ENCODE results near the gene ZNF165.
A peak's percentile ranks its signal among the peaks of the same experiment; 100 is the strongest.
"Not testable (repeated sequence)": the region's sequence is repeated elsewhere in the genome, so short reads cannot be mapped to it uniquely, and the experiment has no call there.

The ZNF165 gene

DNA sequence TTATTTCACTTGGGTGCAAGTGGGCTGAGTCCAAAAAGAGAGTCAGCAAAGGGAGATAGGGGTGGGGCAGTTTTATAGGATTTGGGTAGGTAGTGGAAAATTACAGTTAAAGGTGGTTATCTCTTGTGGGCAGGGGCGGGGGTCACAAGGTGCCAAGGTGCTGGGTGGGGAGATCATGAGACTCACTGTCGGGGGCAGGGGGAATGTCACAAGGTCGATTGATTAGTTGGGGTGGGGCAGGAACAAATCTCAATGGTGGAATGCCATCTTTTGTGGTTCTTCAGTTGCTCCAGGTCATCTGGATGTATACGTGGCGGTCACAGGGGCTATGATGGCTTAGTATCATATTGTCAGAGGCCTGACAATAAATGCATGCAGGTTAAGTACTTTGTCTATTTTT, 41.9 kb downstream of the ZNF165 start:
- DNase-seq (ENCODE audit: low read depth): not testable (repeated sequence)

DNA sequence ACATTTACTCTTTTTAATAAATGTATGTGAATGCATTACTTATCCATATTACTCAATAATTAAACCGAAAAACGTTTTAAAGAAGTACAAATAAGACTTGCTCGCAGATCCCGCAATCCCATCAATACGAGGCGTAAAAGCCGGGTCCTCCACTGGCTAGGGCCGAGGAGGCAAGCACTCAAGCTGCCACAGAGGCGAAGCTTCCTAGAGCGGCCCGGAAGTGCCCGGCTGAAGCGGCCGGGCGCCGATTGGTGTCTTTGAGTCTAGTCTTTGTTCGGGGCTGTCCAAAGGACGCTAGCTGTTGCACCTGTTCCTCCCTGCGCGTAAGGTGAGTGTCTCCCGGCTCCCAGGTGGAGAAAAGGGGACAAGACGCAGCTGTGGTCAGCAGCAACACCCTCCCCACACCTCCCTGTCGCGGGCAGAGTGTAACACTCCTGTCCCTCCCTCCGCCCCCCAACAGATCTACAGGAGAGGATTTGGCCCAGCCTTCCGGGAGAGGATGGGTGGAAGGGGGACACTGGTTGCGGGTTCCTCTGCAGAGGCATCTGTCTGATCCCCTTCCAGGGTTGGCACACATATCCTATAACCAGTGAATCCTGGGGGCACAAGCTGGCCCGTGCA, 44.1 kb downstream of the ZNF165 start, which contains the start of gene ZSCAN16:
TSS of gene ZSCAN16 (plus strand) at position 260 of the 621 bp plus-strand sequence. CDS start 835 bp downstream, outside the sequence.
- peak; percentile 46 for DNase-seq (ENCODE audit: low read depth)

- no peak for DNase-seq (ENCODE audit: low read depth)
These were observed 44.6 kb downstream of the ZNF165 start for GRCh38 chr6:28124971-28125353.

DNA sequence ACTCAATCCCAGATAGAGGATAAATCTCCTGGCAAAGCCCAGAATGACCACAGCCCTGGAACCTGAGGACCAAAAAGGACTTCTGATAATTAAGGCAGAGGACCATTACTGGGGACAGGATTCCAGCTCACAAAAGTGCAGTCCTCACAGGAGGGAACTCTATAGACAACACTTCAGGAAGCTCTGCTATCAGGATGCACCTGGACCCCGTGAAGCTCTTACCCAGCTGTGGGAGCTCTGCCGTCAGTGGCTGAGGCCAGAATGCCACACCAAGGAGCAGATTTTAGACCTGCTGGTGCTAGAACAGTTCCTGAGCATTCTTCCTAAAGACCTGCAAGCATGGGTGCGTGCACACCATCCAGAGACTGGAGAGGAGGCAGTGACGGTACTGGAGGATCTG, 45.0 kb downstream of the ZNF165 start:
- no peak for DNase-seq (ENCODE audit: low read depth)

DNA sequence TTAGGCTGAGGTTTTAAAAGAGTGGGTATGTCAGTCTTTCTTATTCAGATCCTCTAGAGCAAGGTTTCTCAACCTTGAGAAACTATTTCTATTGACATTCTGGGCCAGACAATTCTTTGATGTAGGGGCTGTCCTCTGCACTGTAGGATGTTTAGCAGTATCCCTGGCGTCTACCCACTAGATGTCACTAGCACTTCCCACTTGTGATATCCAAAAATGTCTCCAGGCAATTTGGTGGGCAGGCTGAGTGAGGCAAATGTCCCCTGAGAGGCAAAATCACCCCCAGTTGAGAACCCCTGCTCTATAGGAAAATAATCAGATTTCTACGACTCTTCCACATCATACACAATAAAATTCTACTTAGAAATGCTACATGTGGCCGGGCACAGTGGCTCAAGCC, 53.6 kb downstream of the ZNF165 start:
- no peak for DNase-seq (ENCODE audit: low read depth)

- no peak for DNase-seq (ENCODE audit: low read depth)
These were observed 54.3 kb downstream of the ZNF165 start for GRCh38 chr6:28134716-28135115.

DNA sequence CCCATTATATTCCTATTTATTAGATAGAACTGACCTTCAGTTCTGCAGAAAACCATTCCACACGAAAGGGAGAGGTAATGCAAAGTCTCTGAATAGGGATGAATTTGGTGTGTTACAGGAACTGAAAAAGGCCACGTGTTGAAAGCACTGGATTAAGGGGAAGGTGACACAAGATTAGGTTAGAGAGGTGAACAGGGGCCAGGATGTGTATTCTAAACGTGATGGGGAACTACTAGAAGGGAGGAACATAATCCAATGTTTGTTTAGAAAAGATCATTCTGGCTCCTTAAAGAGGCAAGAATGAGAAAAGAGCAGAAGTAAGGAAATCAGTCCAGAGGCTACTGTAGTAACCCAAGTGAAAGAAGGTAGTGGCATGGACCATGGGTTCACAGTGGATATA, 55.0 kb downstream of the ZNF165 start:
- DNase-seq (ENCODE audit: low read depth): no peak

DNA sequence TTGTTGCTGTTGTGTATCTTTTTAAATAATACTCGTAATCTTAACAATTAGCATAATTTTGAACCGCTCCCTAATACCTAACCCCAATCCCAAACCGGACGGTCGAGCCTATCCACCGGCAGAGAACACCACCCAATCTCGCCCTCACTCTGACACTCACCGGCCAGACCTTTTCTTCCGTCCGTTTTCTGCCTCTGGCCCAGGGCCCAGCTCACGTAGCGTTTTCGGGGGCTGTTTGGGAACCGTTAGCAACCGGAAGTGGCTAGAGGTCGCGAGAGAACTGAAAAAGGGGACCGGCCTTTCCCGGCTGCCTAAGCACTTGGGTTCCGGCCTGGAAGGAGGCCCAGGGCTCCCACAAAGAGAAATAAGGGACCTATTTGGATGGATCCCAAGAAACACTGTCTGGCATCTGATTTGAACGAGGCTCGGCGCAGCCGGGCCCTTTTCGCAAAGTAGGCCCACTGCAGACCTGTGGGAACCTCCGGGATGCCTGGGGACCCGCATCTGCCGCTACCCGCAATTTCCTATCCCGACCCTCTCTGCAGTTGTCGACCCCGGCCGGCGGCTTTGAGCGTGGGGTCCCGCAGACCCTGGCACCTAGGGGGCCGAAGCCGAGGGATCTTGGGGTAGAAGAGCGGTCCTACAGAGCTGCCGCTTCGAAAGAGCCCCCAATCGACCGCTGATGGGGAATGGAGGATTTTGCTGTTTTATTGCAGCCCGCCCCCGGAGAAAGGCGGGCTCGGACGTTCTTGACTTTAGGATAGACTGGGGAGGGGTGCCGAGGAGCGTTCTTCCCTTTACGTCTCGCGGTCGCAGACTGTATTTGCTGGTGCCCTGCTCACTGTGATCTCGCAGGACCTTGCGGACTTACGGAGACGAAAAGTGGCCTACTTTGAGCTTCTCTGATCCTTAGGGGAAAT, 56.5 kb downstream of the ZNF165 start:
- peak; percentile 60 for DNase-seq (ENCODE audit: low read depth)

DNA sequence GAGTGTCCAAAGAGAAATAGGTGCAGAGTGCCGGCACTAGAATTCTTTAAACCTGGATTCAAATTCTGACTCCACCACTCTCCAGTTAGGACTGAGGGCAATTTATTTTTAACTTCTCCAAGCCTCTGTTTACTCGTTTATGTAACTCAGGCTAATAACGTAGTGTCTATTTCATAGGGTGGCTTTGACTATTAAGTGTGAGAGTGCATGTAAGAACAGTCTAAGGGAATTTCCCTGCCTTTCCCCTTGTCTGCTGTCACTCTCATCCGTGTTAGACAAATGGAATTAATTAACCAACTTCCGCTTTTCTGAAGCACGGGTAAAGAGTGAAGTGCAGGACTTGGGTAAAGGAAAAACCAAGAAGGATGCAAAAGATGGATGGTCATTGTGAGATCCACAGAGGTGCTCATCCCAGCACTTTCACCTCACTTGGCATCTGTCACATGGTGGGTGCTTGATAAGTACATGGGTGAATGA, 57.2 kb downstream of the ZNF165 start:
- DNase-seq (ENCODE audit: low read depth): peak; percentile 37

Data from stimulated activated CD4-positive, alpha-beta T cell treated with anti-CD3 and anti-CD28 coated beads, Interleukin-2, amount 100 ng/mL, for 4 hours (primary cell).